GM18858 (cell line): ENCODE results near the gene POLR2E.

ENCODE experiments used
- ATAC-seq: cut with Tn5 transposase; IDR thresholded peaks from one replicate; pipeline ENCODE4 v1.9.1; 2021; ENCODE audit not compliant: unreplicated experiment

Gene POLR2E

DNA sequence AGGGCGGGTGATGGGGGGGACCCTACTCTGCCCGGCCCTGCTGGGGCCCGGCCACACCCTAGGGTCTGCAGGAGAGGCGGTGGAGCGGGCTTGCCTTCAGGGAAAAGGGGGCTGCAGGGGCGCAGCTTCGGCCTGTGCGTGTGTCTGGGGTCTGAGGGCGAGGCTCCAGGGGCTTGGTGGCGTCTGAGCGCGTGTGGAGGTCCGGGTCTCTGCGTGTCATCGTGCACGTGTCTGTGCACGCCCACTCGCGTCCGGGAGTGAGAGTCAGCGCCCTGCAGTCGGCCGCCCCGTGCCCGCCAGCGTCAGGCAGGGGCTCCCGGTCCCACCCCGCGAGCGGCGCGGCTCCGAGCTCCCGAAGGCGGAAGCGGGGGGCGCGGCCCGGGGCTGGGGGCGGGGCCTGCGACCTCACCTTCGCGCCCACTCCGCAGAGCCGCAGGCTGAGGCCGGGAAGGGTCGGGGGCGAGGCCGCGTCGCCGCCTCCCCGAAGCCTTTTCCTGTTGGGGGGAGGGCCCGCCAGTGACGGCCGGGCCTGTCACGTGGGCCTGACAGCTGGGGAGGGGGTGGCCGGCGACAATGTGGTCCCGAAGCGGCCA is 28.3 kb downstream of the POLR2E start, which contains the start of gene ARHGAP45:
TSS of gene ARHGAP45 (plus strand) at position 420 of the 593 bp plus-strand sequence. CDS start 239 bp downstream, outside the sequence.
- no peak for ATAC-seq

GRCh38 chr19:1066251-1066747 is 28.9 kb downstream of the POLR2E start:
- ATAC-seq: no peak

DNA sequence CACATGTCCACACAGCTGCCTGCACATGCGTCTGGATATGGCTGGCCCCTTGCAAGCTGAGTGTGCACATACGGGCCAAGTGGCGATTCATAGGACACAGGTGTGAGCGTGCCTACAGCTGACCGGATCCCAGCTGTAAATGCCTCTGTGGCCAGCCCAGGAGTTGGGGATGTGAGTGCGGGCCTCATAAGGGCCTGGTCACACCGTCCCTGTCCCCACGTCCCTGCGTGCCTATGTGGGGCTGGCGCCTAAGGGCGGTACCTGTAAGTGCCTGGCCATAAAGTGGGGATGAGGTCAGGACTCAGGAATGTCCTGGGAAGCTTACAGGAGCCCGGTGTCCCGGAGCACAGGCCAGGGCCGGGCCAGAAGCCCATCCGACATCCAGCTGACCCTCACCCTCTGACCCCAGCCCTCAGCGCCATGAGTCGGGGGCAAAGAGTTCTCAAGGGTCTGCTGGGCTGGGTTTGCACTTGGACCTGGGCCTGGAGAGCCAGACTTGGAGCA is 29.5 kb downstream of the POLR2E start:
- no peak for ATAC-seq

DNA sequence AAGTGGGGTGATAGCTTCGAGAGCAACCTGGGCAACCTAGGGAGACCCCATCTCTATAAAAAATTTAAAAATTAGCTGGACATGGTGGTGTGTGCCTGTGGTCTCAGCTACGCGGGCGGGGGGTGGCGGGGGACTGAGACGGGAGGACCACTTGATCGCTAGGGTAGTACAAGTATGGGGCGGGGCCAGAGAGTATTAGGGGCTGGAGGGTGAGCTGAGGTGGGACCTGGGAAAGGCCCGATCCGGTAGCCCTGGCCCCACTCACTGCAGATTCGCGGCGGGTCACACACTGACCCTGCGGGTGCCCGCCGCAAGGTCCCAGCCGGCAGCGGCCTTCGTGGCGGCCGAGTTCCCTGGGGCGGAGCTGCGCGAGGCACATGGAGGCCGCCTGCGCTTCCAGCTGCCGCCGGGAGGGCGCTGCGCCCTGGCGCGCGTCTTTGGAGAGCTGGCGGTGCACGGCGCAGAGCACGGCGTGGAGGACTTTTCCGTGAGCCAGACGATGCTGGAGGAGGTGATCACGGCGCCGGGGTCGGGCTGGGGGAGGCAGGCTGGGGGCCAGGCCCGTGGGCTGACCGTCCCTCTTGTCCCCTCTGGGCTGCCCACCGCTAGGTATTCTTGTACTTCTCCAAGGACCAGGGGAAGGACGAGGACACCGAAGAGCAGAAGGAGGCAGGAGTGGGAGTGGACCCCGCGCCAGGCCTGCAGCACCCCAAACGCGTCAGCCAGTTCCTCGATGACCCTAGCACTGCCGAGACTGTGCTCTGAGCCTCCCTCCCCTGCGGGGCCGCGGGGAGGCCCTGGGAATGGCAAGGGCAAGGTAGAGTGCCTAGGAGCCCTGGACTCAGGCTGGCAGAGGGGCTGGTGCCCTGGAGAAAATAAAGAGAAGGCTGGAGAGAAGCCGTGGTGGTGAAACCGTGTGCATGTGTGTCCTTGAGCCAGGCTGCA is 30.2 kb downstream of the POLR2E start:
- no peak for ATAC-seq

GRCh38 chr19:1063909-1064660 is 31.1 kb downstream of the POLR2E start:
- ATAC-seq: no peak

DNA sequence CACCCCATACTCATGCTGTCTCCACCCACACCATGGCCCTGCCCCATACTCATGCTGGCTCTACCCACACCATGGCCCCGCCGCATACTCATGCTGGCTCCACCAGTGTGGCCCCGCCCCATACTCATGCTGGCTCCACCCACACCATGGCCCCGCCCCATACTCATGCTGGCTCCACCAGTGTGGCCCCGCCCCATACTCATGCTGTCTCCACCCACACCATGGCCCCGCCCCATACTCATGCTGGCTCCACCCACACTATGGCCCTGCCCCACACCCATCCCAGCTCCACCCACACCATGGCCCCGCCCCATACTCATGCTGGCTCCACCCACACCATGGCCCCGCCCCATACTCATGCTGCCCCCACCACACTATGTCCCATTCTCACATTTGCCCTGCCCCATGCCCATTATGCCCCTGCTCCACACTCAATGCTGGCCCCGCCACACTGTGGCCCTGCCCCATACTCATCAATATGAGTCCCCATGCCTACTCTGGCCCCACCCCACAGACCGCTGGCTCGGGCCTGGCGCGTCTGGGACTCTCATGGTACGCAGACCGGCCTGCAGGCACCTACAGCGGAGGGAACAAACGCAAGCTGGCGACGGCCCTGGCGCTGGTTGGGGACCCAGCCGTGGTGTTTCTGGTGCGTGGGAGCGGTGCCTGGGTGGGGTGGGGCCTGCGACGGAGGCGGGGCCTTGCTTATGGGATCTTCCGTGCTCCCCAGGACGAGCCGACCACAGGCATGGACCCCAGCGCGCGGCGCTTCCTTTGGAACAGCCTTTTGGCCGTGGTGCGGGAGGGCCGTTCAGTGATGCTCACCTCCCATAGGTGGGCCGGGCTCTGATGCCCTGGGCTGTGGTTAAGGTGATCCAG is 31.9 kb downstream of the POLR2E start:
- ATAC-seq: no peak

GRCh38 chr19:1062387-1063029 is 32.7 kb downstream of the POLR2E start:
- ATAC-seq: no peak

GRCh38 chr19:1061987-1062386 is 33.2 kb downstream of the POLR2E start:
- ATAC-seq: no peak

DNA sequence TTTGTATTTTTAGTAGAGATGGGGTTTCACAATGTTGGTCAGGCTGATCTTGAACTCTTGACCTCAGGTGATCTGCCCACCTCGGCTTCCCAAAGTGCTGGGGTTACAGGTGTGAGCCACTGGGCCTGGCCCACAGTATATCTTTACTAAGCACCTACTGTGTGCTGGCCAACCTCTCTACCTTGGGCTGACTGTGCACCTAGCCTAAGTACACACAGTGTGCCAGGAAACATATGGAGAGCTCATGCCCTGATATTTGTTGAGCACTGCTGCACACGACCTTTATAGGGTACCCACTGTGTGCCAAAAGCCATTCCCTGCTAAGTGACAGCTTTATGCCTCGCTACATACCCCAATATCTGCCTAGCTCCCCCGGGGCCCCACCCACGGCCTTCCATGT is 34.5 kb downstream of the POLR2E start:
- no peak for ATAC-seq

DNA sequence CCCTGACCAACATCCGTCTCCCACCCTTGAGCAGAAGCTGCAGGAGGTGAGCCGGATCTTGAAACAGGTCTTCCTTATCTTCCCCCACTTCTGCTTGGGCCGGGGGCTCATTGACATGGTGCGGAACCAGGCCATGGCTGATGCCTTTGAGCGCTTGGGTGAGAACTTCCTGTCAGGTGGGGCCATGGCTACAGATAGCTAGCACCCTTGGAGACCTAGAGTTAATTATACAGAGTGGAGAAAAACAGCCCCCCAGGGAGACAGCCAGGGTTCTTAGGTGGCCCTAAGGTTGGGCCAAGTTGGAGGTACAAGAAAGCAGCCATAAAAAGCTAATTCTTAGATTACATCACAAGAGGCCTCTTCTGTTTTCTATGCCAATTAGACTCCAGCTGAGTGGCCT is 37.1 kb downstream of the POLR2E start:
- no peak for ATAC-seq

DNA sequence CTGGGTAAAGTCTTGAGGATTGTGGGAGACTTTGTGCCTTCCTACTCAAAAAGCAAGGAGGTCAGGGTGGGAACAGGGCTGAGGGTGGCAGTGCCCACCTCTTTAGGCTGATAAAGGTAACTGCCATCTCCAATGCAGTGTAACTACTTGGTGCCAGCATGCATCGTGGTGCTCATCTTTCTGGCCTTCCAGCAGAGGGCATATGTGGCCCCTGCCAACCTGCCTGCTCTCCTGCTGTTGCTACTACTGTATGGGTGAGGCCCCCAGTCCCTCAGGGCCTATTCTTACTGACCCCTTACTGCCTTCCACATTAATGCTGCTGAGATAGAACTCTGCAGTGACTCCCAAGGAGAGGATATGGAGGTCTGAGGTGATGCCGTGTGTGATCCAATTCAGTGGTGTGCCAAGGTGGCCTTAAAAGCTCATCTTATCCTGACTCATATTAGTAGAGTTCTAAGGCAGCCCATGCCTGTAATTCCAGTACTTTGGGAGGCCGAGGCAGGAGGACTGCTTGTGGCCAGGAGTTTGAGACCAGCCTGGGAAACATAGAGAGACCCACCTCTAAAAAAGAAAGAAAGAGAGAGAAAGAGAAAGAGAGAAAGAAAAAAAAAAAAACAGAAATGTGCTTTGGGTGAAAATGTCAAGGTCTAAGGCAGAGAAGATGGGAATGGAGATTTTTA is 37.9 kb downstream of the POLR2E start:
- ATAC-seq: no peak

DNA sequence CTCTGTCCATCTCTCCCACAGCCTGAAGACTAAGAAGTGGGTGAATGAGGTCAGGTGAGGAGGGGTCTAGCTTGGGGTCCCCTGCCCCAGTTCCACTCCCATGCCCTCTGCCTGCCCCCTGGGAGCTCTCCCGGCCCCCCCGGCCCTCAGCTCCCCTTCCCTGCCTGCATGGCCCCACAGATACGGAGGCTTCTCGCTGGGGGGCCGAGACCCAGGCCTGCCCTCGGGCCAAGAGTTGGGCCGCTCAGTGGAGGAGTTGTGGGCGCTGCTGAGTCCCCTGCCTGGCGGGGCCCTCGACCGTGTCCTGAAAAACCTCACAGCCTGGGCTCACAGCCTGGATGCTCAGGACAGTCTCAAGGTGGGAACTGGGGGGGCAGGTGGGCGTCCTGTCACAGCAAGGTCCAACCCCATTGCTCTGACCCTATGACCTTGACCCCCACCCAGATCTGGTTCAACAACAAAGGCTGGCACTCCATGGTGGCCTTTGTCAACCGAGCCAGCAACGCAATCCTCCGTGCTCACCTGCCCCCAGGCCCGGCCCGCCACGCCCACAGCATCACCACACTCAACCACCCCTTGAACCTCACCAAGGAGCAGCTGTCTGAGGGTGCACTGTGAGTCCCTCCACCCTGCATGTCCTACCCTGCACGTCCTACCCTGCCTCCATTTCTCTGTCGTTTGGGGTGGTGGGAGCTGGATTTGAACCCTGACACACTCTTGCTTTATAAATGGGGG is 39.1 kb downstream of the POLR2E start:
- no peak for ATAC-seq

DNA sequence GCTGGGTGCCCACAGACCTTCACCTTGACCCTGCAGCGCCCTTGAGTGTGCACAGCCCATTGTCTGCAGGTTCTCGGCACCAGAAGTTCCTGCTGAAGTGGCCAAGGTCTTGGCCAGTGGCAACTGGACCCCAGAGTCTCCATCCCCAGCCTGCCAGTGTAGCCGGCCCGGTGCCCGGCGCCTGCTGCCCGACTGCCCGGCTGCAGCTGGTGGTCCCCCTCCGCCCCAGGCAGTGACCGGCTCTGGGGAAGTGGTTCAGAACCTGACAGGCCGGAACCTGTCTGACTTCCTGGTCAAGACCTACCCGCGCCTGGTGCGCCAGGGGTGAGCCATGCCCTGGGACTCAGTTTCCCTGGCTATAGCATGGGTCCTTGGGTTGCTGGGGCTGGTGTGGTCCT is 40.1 kb downstream of the POLR2E start:
- ATAC-seq: no peak

DNA sequence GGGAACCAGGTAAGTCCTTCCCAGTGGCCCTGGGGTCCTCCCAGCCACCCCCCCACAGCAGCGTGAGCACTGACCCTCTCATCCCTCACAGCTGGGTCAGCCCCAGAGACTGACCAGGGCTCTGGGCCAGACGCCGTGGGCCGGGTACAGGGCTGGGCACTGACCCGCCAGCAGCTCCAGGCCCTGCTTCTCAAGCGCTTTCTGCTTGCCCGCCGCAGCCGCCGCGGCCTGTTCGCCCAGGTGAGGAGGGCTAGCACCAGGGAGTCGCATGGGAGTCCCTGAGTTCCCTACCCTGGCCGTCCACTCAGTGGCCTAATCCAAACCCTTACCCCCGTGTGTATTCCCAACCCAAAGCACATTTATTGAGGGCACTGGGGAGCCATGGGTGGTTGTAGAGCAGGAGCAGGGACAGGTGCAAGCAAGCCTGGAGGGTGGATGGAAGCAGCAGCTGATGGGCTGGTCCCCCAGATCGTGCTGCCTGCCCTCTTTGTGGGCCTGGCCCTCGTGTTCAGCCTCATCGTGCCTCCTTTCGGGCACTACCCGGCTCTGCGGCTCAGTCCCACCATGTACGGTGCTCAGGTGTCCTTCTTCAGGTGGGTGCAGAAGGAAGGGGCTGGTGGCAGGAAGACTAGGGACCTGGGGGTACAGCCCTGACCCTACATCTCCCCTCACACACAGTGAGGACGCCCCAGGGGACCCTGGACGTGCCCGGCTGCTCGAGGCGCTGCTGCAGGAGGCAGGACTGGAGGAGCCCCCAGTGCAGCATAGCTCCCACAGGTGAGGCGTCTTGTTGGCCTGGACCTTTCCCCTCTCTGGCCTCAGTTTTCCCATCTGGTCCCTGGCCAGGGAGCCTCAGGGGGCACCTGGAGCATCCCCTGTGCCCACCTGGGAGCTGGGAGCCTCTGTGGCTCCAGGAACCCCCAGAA is 40.8 kb downstream of the POLR2E start:
- ATAC-seq: no peak

DNA sequence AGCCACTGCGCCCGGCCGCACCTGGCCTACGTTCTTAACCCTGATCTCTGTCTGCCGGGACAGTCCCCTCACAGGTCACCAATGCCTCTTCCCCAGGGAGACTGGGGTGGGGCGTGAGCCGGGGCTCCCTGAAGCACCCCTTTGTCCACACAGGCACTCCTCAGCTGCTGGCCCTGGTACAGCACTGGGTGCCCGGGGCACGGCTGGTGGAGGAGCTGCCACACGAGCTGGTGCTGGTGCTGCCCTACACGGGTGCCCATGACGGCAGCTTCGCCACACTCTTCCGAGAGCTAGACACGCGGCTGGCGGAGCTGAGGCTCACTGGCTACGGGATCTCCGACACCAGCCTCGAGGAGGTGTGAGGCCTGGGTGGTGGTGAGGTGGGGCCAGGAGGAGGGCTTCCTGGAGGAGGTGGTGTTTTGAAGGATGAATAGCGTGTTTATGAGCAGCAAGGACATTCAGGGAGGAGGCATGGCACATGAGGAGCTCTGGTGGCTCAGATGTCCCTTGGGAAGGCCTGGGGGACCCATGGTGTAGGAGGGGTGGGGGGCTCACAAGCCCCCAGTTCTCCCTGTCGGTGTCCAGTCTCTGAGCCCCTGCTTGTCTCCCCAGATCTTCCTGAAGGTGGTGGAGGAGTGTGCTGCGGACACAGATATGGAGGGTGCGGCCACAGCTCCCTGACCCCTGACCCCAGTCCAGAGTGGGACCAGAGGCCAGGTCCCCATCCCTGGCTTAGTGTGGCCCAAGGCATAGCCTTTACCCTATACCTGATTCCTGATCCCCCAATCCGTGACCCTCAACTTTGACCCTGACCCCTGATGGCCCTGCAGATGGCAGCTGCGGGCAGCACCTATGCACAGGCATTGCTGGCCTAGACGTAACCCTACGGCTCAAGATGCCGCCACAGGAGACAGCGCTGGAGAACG is 41.7 kb downstream of the POLR2E start:
- ATAC-seq: no peak

DNA sequence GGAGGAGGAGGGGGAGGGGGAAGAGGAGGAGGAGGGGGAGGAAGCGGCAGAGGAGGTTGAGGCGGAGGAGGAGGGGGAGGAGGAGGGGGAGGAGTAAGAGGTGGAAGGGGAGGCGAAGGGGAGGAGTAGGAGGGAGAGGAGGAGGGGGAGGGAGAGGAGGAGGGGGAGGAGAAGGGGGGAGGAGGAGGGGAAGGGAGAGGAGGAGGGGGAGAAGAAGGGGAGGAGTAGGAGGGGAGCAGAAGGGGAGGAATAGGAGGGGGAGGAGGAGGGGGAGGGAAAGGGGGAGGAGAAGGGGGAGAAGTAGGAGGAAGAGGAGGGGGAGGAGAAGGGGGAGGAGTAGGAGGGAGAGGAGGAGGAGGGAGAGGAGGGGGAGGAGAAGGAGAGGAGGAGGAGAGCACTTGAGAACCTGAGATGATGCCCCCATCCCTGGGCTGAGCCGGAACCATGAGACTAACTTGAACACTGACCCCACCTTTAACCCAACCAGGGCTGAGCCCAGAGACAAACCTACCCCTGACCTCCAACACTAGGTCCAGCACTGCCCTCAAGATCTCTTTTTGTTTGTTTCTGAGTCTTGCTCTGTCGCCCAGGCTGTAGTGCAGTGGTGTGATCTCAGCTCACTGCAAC is 42.7 kb downstream of the POLR2E start:
- ATAC-seq: no peak
